GM12801 (cell line): ENCODE results near the gene FDCSP.

Source experiments
- TF ChIP-seq, protein P1 (sequence below): IDR thresholded peaks from one replicate; pipeline ENCODE4 v1.5.1; 2011; ENCODE audit warnings: control low read depth; ENCODE audit not compliant: insufficient read length; ENCODE audit errors: extremely low read depth

FDCSP gene

DNA sequence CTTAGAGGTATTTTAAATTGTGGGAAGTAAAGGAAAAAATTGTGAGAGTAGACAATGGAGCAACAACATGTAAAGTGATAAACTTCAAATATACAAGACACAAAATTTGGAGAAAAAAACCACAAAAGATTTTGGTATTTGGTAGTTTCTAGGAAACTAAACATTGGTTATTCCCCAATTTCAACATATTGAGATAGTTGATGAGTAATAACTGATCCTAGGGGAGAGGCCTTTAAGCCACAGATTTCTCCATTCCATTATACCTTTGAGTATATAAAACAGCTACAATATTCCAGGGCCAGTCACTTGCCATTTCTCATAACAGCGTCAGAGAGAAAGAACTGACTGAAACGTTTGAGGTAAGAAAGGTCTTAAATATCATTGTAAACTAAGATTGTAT is at the start of gene FDCSP:
Gene FDCSP, plus strand, starts transcription at position 301 of the 400 bp plus-strand sequence. CDS start 5,071 bp downstream, outside the sequence.
- TF ChIP-seq, protein P1, sequence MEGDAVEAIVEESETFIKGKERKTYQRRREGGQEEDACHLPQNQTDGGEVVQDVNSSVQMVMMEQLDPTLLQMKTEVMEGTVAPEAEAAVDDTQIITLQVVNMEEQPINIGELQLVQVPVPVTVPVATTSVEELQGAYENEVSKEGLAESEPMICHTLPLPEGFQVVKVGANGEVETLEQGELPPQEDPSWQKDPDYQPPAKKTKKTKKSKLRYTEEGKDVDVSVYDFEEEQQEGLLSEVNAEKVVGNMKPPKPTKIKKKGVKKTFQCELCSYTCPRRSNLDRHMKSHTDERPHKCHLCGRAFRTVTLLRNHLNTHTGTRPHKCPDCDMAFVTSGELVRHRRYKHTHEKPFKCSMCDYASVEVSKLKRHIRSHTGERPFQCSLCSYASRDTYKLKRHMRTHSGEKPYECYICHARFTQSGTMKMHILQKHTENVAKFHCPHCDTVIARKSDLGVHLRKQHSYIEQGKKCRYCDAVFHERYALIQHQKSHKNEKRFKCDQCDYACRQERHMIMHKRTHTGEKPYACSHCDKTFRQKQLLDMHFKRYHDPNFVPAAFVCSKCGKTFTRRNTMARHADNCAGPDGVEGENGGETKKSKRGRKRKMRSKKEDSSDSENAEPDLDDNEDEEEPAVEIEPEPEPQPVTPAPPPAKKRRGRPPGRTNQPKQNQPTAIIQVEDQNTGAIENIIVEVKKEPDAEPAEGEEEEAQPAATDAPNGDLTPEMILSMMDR, result no peak

DNA sequence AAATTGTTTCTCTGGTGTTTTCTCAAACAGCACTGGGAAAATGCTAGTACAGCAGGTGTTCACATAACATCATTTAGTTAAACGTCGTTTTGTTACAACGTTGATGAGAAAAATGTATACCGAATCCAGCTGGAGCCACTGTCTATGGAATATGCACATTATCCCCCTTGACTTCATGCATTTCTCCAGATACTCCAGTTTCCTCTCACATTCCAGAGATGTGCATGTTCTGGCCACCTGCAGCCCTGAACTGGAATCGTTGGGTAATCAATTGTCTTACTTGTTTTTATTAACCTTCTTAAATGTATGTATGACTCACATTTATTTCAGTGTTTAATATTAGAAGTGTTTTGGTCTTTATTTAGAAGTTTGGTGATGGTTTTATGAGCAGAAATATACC is 48.8 kb upstream of the FDCSP start:
- TF ChIP-seq, protein P1, result no peak

DNA sequence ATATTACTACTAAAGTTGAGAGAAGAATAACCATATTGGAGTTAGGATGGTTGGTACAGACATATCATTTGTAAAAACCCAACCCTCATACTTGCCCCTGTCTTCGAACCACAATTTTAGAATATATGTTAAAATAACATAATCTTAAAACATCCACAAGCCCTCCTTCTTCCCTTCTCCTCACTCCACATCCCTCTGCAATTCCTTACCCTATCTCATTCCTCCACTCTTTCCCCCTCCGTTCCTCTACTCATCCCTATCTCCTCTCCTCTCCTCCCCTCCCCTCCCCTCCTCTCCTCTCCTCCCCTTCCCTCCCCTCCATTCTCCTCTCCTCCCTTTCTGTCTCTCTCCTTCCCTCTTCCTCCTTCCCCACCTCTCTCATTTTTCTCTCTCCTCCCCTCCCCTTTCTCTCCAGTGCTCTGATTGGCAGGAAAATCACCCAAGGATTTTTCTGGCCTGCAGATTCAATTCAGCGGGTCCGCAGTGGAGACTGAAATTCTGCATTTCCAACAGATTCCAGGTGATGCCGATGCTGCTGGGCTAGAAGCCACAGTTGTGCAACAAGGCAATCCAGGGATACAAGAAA is 47.8 kb upstream of the FDCSP start:
- TF ChIP-seq, protein P1, result no peak

DNA sequence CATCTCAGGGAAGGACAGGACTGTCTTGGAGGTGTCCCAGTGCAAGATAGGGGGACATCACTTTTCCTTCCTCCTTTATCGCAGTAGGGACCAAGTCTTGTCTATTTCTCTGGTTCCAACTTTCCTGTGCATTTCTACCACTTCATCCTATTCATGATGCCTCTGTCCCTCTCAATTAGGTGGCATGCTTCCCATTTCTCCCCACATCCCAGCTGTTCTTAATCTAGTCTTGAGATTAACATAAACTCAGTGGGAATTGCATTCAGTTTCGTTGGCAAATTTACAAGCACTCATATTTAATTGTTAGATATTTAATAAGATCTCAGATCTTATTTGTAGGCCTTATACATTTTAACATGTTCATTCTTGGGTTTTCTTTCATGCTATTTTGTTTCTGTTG is 46.1 kb upstream of the FDCSP start:
- TF ChIP-seq, protein P1, result no peak

DNA sequence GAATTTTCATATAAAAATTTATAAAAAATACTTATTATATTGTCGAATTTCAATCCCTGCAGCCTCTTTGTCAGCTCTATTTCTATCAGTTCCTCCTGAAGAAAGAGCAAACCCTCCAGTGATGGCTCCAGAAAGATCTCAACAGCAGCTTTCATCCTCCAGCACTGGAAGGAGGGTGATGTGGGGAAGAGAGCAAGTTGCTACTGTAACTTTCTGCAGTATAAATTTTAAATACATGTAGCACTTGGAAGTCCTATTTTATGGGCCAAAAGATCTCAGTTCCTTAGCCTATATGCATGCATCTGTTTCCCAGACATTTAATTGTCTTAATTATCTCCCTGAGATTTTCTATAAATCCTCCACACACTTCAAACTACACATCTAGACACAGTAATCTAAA is 44.1 kb upstream of the FDCSP start:
- TF ChIP-seq, protein P1, result no peak

DNA sequence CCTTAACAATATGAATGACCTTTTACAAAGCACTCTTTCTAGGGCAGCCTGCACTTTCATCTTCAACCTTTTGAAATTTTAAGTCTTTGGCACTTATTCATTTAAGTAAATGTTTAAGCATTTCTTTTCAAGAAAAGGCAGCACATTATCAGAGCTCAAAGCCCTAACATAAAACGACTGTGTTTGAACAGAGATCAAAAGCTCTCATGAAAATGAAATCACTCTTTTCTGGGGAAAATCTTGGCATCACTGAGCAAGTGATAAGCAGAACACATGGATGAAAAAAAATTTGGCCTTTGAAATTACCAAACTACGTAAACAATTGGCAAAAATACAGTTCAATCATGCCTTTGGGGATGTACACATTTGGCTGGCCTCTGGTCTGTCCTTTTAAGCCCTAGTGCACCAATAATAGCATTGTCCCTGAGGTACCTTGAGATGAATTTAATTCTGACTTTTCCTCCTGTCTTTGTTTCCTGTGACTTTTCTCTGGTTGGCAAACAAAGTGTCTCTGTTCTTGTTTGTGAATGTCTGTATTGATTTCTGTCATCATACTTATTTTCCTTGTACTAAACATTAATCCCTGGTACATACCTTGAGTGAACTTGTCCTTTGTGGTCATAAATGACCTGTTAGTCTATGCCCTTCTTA is 43.3 kb upstream of the FDCSP start:
- TF ChIP-seq, protein P1, result no peak

DNA sequence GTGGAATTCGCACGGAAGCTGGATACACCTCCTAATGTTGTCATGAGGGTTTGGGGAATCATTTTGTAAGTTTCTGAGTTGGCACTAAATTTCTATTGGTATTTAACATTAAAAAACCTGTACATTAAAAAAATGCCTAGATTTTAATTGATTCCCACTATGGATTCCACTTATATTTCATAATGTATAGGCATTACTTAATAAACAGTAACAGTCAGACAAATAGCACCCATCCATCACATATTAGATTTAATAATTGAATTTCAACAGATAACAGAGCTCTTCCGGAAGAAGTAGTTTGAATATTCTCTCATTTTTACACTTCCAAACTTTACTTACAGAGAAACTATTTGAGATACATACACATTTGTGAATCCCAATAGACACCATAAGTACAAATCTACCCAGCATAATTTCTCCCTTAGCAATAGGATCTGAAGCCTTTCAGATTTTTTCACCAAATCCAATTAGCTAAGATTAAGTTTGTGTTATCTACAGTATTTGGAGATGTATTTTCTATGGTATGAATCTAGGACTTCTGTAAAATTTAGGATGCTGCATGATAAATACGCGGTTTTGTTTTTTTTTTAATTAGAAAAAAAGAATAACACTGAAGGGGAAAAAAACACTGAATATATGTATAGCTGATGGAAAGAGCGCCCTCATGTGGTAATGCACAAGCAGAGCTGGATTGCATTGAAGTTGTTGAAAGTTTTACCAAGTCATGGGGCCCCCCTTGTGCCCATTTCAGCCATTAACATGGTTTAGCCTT is 42.6 kb upstream of the FDCSP start:
- TF ChIP-seq, protein P1, result no peak
